Fibroblast of the aortic adventitia (primary cell): ENCODE measurements around the gene CISTR. TPM values are rescaled to one million over a fixed set of nuclear protein-coding genes. Genes with fewer than 3 reads are reported as not detected.

ENCODE experiments used
- DNase-seq: peaks from one replicate; pipeline ENCODE4 v3.0.0-alpha.2; 2010; ENCODE audit warnings: low read depth
- H3K4me3 ChIP-seq: 2 replicates; pipeline ENCODE4 v1.5.1; 2011; ENCODE audit warnings: low read depth, mild to moderate bottlenecking, control low read depth, low read length, moderate library complexity
- CTCF ChIP-seq: IDR thresholded peaks from 2 replicates; pipeline ENCODE4 v1.5.1; 2011; ENCODE audit warnings: mild to moderate bottlenecking, low read length, control low read depth, inconsistent platforms; ENCODE audit not compliant: insufficient read depth
- total RNA-seq: library from RNA; depleted of rRNA; stranded (reverse); fragments of >200 nt; gene quantifications from 2 replicates; pipeline ENCODE4 v1.2.3, GENCODE V29; 2012; ENCODE audit warnings: low replicate concordance

The CISTR gene
- total RNA-seq, 1 donor = not detected

- DNase-seq = no peak
- H3K4me3 ChIP-seq = no peak overlapping the region
- TF ChIP-seq CTCF = no peak
These were observed 17.4 kb downstream of the CISTR start for GRCh38 chr12:53734425-53734824.

GRCh38 chr12:53733807-53734200 lies 18.0 kb downstream of the CISTR start:
- no peak overlapping the region for H3K4me3 ChIP-seq
- TF ChIP-seq CTCF = no peak
- DNase-seq = no peak

- DNase-seq = peak; percentile 63
- no peak overlapping the region for H3K4me3 ChIP-seq
- TF ChIP-seq CTCF = no peak
These were observed 18.6 kb downstream of the CISTR start for GRCh38 chr12:53733051-53733806.

- no peak for TF ChIP-seq CTCF
- no peak for DNase-seq
- no peak overlapping the region for H3K4me3 ChIP-seq
These were observed 22.1 kb downstream of the CISTR start for GRCh38 chr12:53729644-53730043.

DNA sequence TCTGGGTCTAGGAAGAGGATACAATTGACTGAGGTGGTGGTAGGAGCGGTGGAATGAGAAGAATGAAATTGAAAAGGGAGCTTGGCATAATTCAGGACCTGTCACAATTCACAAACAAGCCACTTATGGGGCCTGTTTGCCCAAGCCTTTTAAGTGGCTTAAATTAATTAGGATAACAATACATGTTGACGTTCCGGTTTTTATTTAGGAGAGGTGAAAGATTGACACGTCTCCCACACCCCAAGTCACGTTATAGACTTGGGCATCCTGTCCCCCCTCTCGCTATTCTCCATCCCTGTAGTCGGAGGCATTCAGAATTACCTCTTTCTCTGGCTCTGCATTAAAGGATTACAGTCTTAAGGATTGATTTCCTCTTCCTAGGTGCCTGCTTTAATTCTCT lies 23.6 kb downstream of the CISTR start:
- no peak for DNase-seq
- no peak overlapping the region for H3K4me3 ChIP-seq
- TF ChIP-seq CTCF = no peak

DNA sequence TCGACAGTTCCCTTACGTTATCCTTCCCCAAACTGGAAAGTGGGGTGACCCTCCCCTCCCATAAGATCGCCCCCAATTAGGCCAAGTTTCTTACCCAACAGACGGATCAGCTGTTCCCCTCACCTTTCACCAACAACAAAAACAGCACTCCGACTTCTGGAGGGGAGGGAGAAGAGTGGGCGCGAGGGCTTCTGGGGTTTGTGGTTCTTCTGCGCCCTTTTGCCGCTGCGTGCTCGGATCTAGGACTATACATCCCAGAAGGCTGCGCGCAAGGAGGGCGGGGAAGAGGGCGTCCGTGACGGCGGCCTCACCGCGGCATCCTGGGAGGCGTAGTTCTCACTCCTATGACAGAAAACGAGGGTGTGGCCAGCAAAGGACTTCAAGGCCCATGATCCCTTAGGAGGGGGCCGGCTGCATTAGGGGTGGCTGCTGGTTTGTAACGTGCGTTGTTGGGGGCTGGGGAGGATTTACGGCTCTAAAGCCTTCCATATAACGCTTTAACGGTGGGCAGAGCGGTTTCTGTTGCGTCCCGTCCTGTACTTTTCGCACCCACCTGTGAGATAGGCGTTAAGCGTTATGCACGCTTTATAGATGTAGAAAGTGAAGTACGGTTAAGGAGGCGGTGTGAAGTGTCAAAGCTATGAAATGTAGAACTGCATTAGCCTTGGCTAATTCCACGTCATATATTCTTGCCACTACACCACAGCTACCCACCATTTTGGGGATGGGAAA lies 24.3 kb downstream of the CISTR start, which contains the start of gene CALCOCO1:
Gene CALCOCO1 (minus strand): TSS at position 143 of the 732 bp plus-strand sequence. CDS start 2,210 bp downstream, outside the sequence.
- peak; percentile 97 for DNase-seq
- TF ChIP-seq CTCF = no peak
- peak within 1 kb of the TSS; percentile 97 for H3K4me3 ChIP-seq
